ENCODE data around the gene STRN. TPM values are rescaled to one million over a fixed set of nuclear protein-coding genes. Genes with fewer than 3 reads are reported as not detected.

The STRN gene
- total RNA-seq, 1 experiment from 2014 or later = 37.4 TPM

- ATAC-seq (no peak), DNase-seq (ENCODE audit: low read depth, low spot score) (no peak)
- Histone ChIP-seq H3K36me3 (ENCODE audit: control insufficient read depth, insufficient read depth, low read length) (no peaks in the 10 kb centered on the region), H3K4me1 (ENCODE audit: control insufficient read depth, insufficient read depth, low read length) (no peaks in the 10 kb centered on the region), H3K27ac (ENCODE audit: low read length) (no peak overlapping the region), H3K4me3 (ENCODE audit: low read depth in 2 of 2, low read length in 2 of 2) (no peak overlapping the region), H3K9me3 (ENCODE audit: control insufficient read depth, insufficient read depth, low read depth, low read length) (no peaks in the 10 kb centered on the region), H3K27me3 (ENCODE audit: control insufficient read depth, insufficient read depth, low read length) (no peaks in the 10 kb centered on the region)
- no peak for TF ChIP-seq REST (IDR thresholded peaks at IDR 0.05; ENCODE audit: insufficient read depth in 1 of 2, low read depth in 2 of 2, low read length in 1 of 2)
- no peak for TF ChIP-seq CTCF (IDR thresholded peaks at IDR 0.05)
- no peak for TF ChIP-seq SIN3A (IDR thresholded peaks at IDR 0.05; ENCODE audit: borderline replicate concordance, insufficient read depth, low read depth, low read length)
- TF ChIP-seq POLR2AphosphoS5 (IDR thresholded peaks at IDR 0.05; ENCODE audit: low read depth, low read length) = no peak
- TF ChIP-seq TCF7L2 (IDR thresholded peaks at IDR 0.05; ENCODE audit: low read depth, low read length) = no peak
- CTCF ChIA-PET = no interaction called here
- intact Hi-C loops (cut with micrococcal nuclease; ENCODE audit: unreplicated experiment) (no loop called here), in situ Hi-C loops (cut with HindIII; ENCODE audit: low pct_unique_long_range_greater_than_20kb, low sequenced_read_pairs) (no loop called here)
- BruUV-seq (replicated peaks) = no TSS peak
- POLR2A ChIA-PET = no interaction called here
Observed at GRCh38 chr2:36818542-36818941, 147.8 kb downstream of the STRN start.

GRCh38 chr2:36812196-36812595 is 154.1 kb downstream of the STRN start:
- Histone ChIP-seq H3K27ac (ENCODE audit: low read length) (no peak overlapping the region), H3K9me3 (ENCODE audit: control insufficient read depth, insufficient read depth, low read depth, low read length) (no peaks in the 10 kb centered on the region), H3K27me3 (ENCODE audit: control insufficient read depth, insufficient read depth, low read length) (no peaks in the 10 kb centered on the region), H3K36me3 (ENCODE audit: control insufficient read depth, insufficient read depth, low read length) (no peaks in the 10 kb centered on the region), H3K4me1 (ENCODE audit: control insufficient read depth, insufficient read depth, low read length) (no peaks in the 10 kb centered on the region), H3K4me3 (ENCODE audit: low read depth in 2 of 2, low read length in 2 of 2) (no peak overlapping the region)
- in situ Hi-C loops (cut with HindIII; ENCODE audit: low pct_unique_long_range_greater_than_20kb, low sequenced_read_pairs) = no loop called here
- ChIA-PET POLR2A (no interaction called here), CTCF (no interaction called here)
- ATAC-seq = peak; percentile 72
- DNase-seq (ENCODE audit: low read depth, low spot score) = no peak
- intact Hi-C loops (cut with micrococcal nuclease; ENCODE audit: unreplicated experiment) = no loop called here
- no TSS peak for BruUV-seq (replicated peaks)
- TF ChIP-seq SIN3A (IDR thresholded peaks at IDR 0.05; ENCODE audit: borderline replicate concordance, insufficient read depth, low read depth, low read length) (no peak), TCF7L2 (IDR thresholded peaks at IDR 0.05; ENCODE audit: low read depth, low read length) (no peak), POLR2AphosphoS5 (IDR thresholded peaks at IDR 0.05; ENCODE audit: low read depth, low read length) (no peak), REST (IDR thresholded peaks at IDR 0.05; ENCODE audit: insufficient read depth in 1 of 2, low read depth in 2 of 2, low read length in 1 of 2) (no peak), CTCF (IDR thresholded peaks at IDR 0.05) (no peak; the same call in 1 of the 2 replicates)
